GM12878 (cell line): ENCODE measurements around the gene SUMF1. TPM values are rescaled to one million over a fixed set of nuclear protein-coding genes. Genes with fewer than 3 reads are reported as not detected.

Source experiments
- CBX3 ChIP-seq: fragments of 200-600 bp; sonication (generic); IDR thresholded peaks from 2 replicates; pipeline ENCODE4 v1.6.1; 2016; ENCODE audit warnings: low read depth, borderline replicate concordance
- EZH2 ChIP-seq: IDR thresholded peaks from 2 replicates; pipeline ENCODE4 v1.6.1; 2012; ENCODE audit warnings: low read depth, mild to moderate bottlenecking, control low read depth, inconsistent platforms, low read length, borderline replicate concordance; ENCODE audit not compliant: control insufficient read depth
- FOXK2 ChIP-seq: fragments of 450-650 bp; IDR thresholded peaks from 2 replicates; pipeline ENCODE4 v1.6.1; 2017; ENCODE audit warnings: mild to moderate bottlenecking, moderate library complexity
- GATAD2B ChIP-seq: fragments of 450-650 bp; conservative IDR thresholded peaks from 2 replicates; pipeline ENCODE4 v1.6.1; 2017; ENCODE audit warnings: low read depth, mild to moderate bottlenecking, moderate library complexity
- HCFC1 ChIP-seq: fragments of 150-350 bp; IDR thresholded peaks from 2 replicates; pipeline ENCODE4 v1.6.1; 2014; ENCODE audit warnings: low read length
- IRF5 ChIP-seq: fragments of 450-650 bp; IDR thresholded peaks from 2 replicates; pipeline ENCODE4 v1.6.1; 2017; ENCODE audit warnings: borderline replicate concordance
- JUNB ChIP-seq: IDR thresholded peaks from 2 replicates; pipeline ENCODE4 v1.6.1; 2016; ENCODE audit warnings: antibody characterized with exemption, mild to moderate bottlenecking
- MAX ChIP-seq: IDR thresholded peaks from 2 replicates; pipeline ENCODE4 v1.6.1; 2012; ENCODE audit warnings: low read depth, low read length, improper control_type of control experiment
- MEF2A ChIP-seq: IDR thresholded peaks from 2 replicates; pipeline ENCODE4 v1.6.1; 2011; ENCODE audit warnings: low read depth, mild to moderate bottlenecking, low read length, moderate library complexity; ENCODE audit not compliant: insufficient read depth
- MYC ChIP-seq: IDR thresholded peaks from 2 replicates; pipeline ENCODE4 v1.6.1; 2011; ENCODE audit warnings: mild to moderate bottlenecking, low read length, moderate library complexity, inconsistent platforms; ENCODE audit not compliant: insufficient read depth, insufficient replicate concordance, insufficient read length, severe bottlenecking
- NR2C1 ChIP-seq: fragments of 450-650 bp; IDR thresholded peaks from 2 replicates; pipeline ENCODE4 v1.6.1; 2017; ENCODE audit warnings: antibody characterized with exemption, mild to moderate bottlenecking, moderate library complexity
- NR2F1 ChIP-seq: fragments of 450-650 bp; conservative IDR thresholded peaks from 2 replicates; pipeline ENCODE4 v1.6.1; 2017; ENCODE audit warnings: mild to moderate bottlenecking
- POLR2A ChIP-seq: IDR thresholded peaks from 2 replicates; pipeline ENCODE4 v1.6.1; 2011; ENCODE audit warnings: low read depth, mild to moderate bottlenecking, low read length
- POLR2AphosphoS5 ChIP-seq: IDR thresholded peaks from 2 replicates; pipeline ENCODE4 v1.6.1; 2011; ENCODE audit warnings: mild to moderate bottlenecking, low read length, inconsistent platforms
- RAD51 ChIP-seq: fragments of 450-650 bp; IDR thresholded peaks from 2 replicates; pipeline ENCODE4 v1.6.1; 2016; ENCODE audit warnings: moderate library complexity, mild to moderate bottlenecking, inconsistent platforms
- SIN3A ChIP-seq: IDR thresholded peaks from 2 replicates; pipeline ENCODE4 v1.6.1; 2012; ENCODE audit warnings: low read depth, low read length, improper control_type of control experiment
- SMC3 ChIP-seq: IDR thresholded peaks from 2 replicates; pipeline ENCODE4 v1.6.1; 2011; ENCODE audit warnings: low read length, improper control_type of control experiment, borderline replicate concordance
- SPI1 ChIP-seq: IDR thresholded peaks from 2 replicates; pipeline ENCODE4 v1.6.1; 2011; ENCODE audit warnings: low read depth, mild to moderate bottlenecking, low read length, moderate library complexity, borderline replicate concordance; ENCODE audit not compliant: insufficient read depth
- SRF ChIP-seq, 2 experiments: IDR thresholded peaks; 2 replicates each; pipeline ENCODE4 v1.6.1; 2011; ENCODE audit warnings: low read depth in 2 of 2, low read length in 2 of 2, mild to moderate bottlenecking in 1 of 2, moderate library complexity in 1 of 2
- STAT1 ChIP-seq: fragments of 450-650 bp; conservative IDR thresholded peaks from 2 replicates; pipeline ENCODE4 v1.6.1; 2014; ENCODE audit warnings: antibody characterized with exemption, mild to moderate bottlenecking
- SUZ12 ChIP-seq: fragments of 200-600 bp; sonication (generic); IDR thresholded peaks from one replicate; pipeline ENCODE4 v1.6.1; 2018; ENCODE audit warnings: antibody characterized with exemption, mild to moderate bottlenecking; ENCODE audit not compliant: unreplicated experiment
- TAF1 ChIP-seq: IDR thresholded peaks from 2 replicates; pipeline ENCODE4 v1.6.1; 2011; ENCODE audit warnings: mild to moderate bottlenecking, low read depth, low read length, borderline replicate concordance
- TBL1XR1 ChIP-seq: IDR thresholded peaks from 2 replicates; pipeline ENCODE4 v1.6.1; 2012; ENCODE audit warnings: low read depth, low read length, improper control_type of control experiment
- TCF3 ChIP-seq: IDR thresholded peaks from 2 replicates; pipeline ENCODE4 v1.6.1; 2012; ENCODE audit warnings: low read depth, mild to moderate bottlenecking, low read length, borderline replicate concordance; ENCODE audit not compliant: insufficient read depth
- YY1 ChIP-seq: IDR thresholded peaks from 2 replicates; pipeline ENCODE4 v1.6.1; 2011; ENCODE audit warnings: low read depth, mild to moderate bottlenecking, low read length
- ZBTB40 ChIP-seq: fragments of 450-650 bp; IDR thresholded peaks from 2 replicates; pipeline ENCODE4 v1.6.1; 2016; ENCODE audit warnings: mild to moderate bottlenecking, moderate library complexity, borderline replicate concordance
- polyA plus RNA-seq, 11 experiments: library from polyadenylated mRNA; depleted of rRNA in 4 of 11; unstranded in 6 of 11; stranded (reverse) in 5 of 11; fragments of >200 nt; fragmentation: Nextera tagmentation in 4 of 11; fragmentation: Illumina TruSeq in 1 of 11; extraction: Ambion mirVana in 4 of 11; extraction: Trizol in 1 of 11; gene quantifications; 1 replicate in 1 of 11; 2 replicates in 10 of 11; pipeline versions ENCODE4 v1.2.1 to v1.2.3, GENCODE V29; 2011 to 2016; ENCODE audit warnings: inconsistent platforms in 2 of 11, missing spikeins in 2 of 11, low read depth in 1 of 11
- total RNA-seq, 4 experiments: library from RNA; depleted of rRNA in 3 of 4; stranded (reverse); fragments of >200 nt in 3 of 4; fragmentation: Illumina TruSeq in 1 of 4; extraction: Trizol in 1 of 4; gene quantifications; 2 replicates each; pipeline versions ENCODE4 v1.2.1 to v1.2.3, GENCODE V29; 2013 to 2021

Gene SUMF1
- total and polyA plus RNA-seq, 10 of the 15 experiments (the other 5 are each of a cell fraction or from before 2014, with no cell fraction given) = 3.2 to 14.3 (median 8.5) TPM

- TF ChIP-seq HCFC1 (peak; percentile 79), SMC3 (no peak), RAD51 (peak; percentile 100), CBX3 (no peak), TCF3 (0 out of 2 replicates have a peak, but pooled peaks have one; percentile 16), STAT1 (0 out of 2 replicates have a peak, but pooled peaks have one; percentile 29), SRF (IDR thresholded peaks at IDR 0.05; ENCODE audit: low read depth in 2 of 2, low read length in 2 of 2) (peak in 1 of 2 experiments; percentile 69; a peak in 2 of 4 replicates), TBL1XR1 (no peak), NR2F1 (peak; percentile 29; the same call in 1 of the 2 replicates), TAF1 (peak; percentile 94), SUZ12 (no peak), POLR2A (peak; percentile 98), EZH2 (no peak), FOXK2 (peak; percentile 71), SPI1 (0 out of 2 replicates have a peak, but pooled peaks have one; percentile 2), POLR2AphosphoS5 (peak; percentile 79), MYC (no peak), IRF5 (no peak), SIN3A (peak; percentile 99), NR2C1 (peak; percentile 41), JUNB (no peak), GATAD2B (0 out of 2 replicates have a peak, but pooled peaks have one; percentile 76), MAX (peak; percentile 99), ZBTB40 (peak; percentile 38; the same call in 1 of the 2 replicates), YY1 (peak; percentile 100), MEF2A (0 out of 2 replicates have a peak, but pooled peaks have one; percentile 36)
Measured at GRCh38 chr3:4466741-4467521, at the start of gene SUMF1 (continued).
